HG03175 (cell line): ENCODE measurements around the gene TMEM184C.

ENCODE experiments used
- ATAC-seq: cut with Tn5 transposase; IDR thresholded peaks from one replicate; pipeline ENCODE4 v1.9.1; 2021; ENCODE audit warnings: mild to moderate bottlenecking, moderate library complexity; ENCODE audit not compliant: unreplicated experiment

Gene TMEM184C

GRCh38 chr4:147648656-147649055, 31.5 kb downstream of the TMEM184C start:
- no peak for ATAC-seq

- ATAC-seq, result no peak
These were observed 34.4 kb downstream of the TMEM184C start for GRCh38 chr4:147651563-147651962.

- no peak for ATAC-seq
These were observed 38.4 kb downstream of the TMEM184C start for GRCh38 chr4:147655639-147656038.

- ATAC-seq, result no peak
These were observed 41.3 kb downstream of the TMEM184C start for GRCh38 chr4:147658501-147658900.

- no peak for ATAC-seq
These were observed 56.9 kb downstream of the TMEM184C start for GRCh38 chr4:147674073-147674472.

- no peak for ATAC-seq
These were observed 57.3 kb downstream of the TMEM184C start for GRCh38 chr4:147674496-147674895.

- ATAC-seq, result no peak
These were observed 60.9 kb downstream of the TMEM184C start for GRCh38 chr4:147678106-147678505.

GRCh38 chr4:147678796-147679549, 61.8 kb downstream of the TMEM184C start:
- no peak for ATAC-seq

- ATAC-seq, result no peak
These were observed 65.6 kb downstream of the TMEM184C start for GRCh38 chr4:147682755-147683154.

- no peak for ATAC-seq
These were observed 66.0 kb downstream of the TMEM184C start for GRCh38 chr4:147683188-147683591.

GRCh38 chr4:147683717-147684700, 66.8 kb downstream of the TMEM184C start, which contains the start of gene PRMT9:
Gene PRMT9, minus strand, starts transcription at chr4:147684163. Its CDS starts 176 bp downstream, at chr4:147683987.
- peak; percentile 99 for ATAC-seq

- no peak for ATAC-seq
These were observed 71.9 kb downstream of the TMEM184C start for GRCh38 chr4:147689067-147689466.

GRCh38 chr4:147691820-147692219, 74.6 kb downstream of the TMEM184C start:
- ATAC-seq, result no peak

GRCh38 chr4:147693218-147693617, 76.0 kb downstream of the TMEM184C start:
- ATAC-seq, result no peak

- ATAC-seq, result no peak
These were observed 79.7 kb downstream of the TMEM184C start for GRCh38 chr4:147696866-147697265.

GRCh38 chr4:147704846-147705245, 87.6 kb downstream of the TMEM184C start:
- no peak for ATAC-seq

GRCh38 chr4:147707892-147708672, 90.9 kb downstream of the TMEM184C start:
- peak; percentile 74 for ATAC-seq

- no peak for ATAC-seq
These were observed 92.8 kb downstream of the TMEM184C start for GRCh38 chr4:147709999-147710398.

- no peak for ATAC-seq
These were observed 97.6 kb downstream of the TMEM184C start for GRCh38 chr4:147714575-147715401.

- peak; percentile 86 for ATAC-seq
These were observed 100.7 kb downstream of the TMEM184C start for GRCh38 chr4:147717878-147718277.
